Spleen (tissue), 11 donors: ENCODE measurements around the gene FOXL2NB. TPM values are rescaled to one million over a fixed set of nuclear protein-coding genes. Genes with fewer than 3 reads are reported as not detected.
"Not testable (repeated sequence)": the region's sequence is repeated elsewhere in the genome, so short reads cannot be mapped to it uniquely, and the experiment has no call there.

ENCODE experiments used
- DNase-seq: peaks from one replicate; pipeline ENCODE4 v3.0.0-alpha.2; 2020
- H3K27ac ChIP-seq, 8 donors: fragments of 200-600 bp; sonication (generic) in 7 of 8; 1 replicate in 4 of 8; 2 replicates in 4 of 8; pipeline versions ENCODE4 v1.5.0 to v1.8.0; 2016 to 2021; ENCODE audit warnings: inconsistent platforms in 4 of 8, mild to moderate bottlenecking in 4 of 8, moderate library complexity in 1 of 8
- H3K27me3 ChIP-seq, 7 donors: fragments of 200-600 bp; sonication (generic) in 6 of 7; replicated peaks in 1 of 7; 1 replicate in 4 of 7; 2 replicates in 3 of 7; pipeline versions ENCODE4 v1.5.0 to v1.8.0; 2016 to 2021; ENCODE audit warnings: inconsistent platforms in 3 of 7, mild to moderate bottlenecking in 1 of 7
- H3K36me3 ChIP-seq, 6 donors: fragments of 200-600 bp; sonication (generic) in 5 of 6; 1 replicate in 4 of 6; 2 replicates in 2 of 6; pipeline versions ENCODE4 v1.5.0 to v1.8.0; 2016 to 2021; ENCODE audit warnings: inconsistent platforms in 2 of 6
- H3K4me1 ChIP-seq, 6 donors: fragments of 200-600 bp; sonication (generic) in 5 of 6; 1 replicate in 3 of 6; 2 replicates in 3 of 6; pipeline versions ENCODE4 v1.5.0 to v1.8.0; 2016 to 2021; ENCODE audit warnings: inconsistent platforms in 3 of 6
- H3K4me3 ChIP-seq, 8 donors: fragments of 200-600 bp; sonication (generic) in 7 of 8; 1 replicate in 4 of 8; 2 replicates in 4 of 8; pipeline versions ENCODE4 v1.5.0 to v1.8.0; 2016 to 2021; ENCODE audit warnings: inconsistent platforms in 4 of 8, mild to moderate bottlenecking in 4 of 8, moderate library complexity in 2 of 8
- H3K9me3 ChIP-seq, 8 donors: fragments of 200-600 bp; sonication (generic) in 7 of 8; 1 replicate in 4 of 8; 2 replicates in 4 of 8; pipeline versions ENCODE4 v1.5.0 to v1.8.0; 2016 to 2021; ENCODE audit warnings: inconsistent platforms in 4 of 8
- POLR2A ChIP-seq, 3 donors: fragments of 450-650 bp; IDR thresholded peaks; one replicate each; pipeline ENCODE4 v1.5.1; 2017; ENCODE audit warnings: antibody characterized with exemption in 3 of 3, mild to moderate bottlenecking in 1 of 3
- POLR2AphosphoS5 ChIP-seq, 3 donors: sonication (generic); formaldehyde crosslinking; IDR thresholded peaks; one replicate each; pipeline ENCODE4 v1.5.1; 2017; ENCODE audit warnings: antibody characterized with exemption in 3 of 3
- WGBS, 5 donors: extraction: QIAGEN DNeasy Blood & Tissue Kit in 3 of 5; methylation state at CpG; one replicate each; pipeline versions ENCODE4 v1.1.5 to v1.1.7; 2013 to 2018; 5-methylcytosine and 5-hydroxymethylcytosine counted together
- intact Hi-C: fragments of 100-400 bp; cut with DNase I; formaldehyde crosslinking; loops from one replicate; pipeline ENCODE4 v1.15.0; 2023; ENCODE audit warnings: low total_unique reads
- polyA plus RNA-seq, 3 donors: library from polyadenylated mRNA; stranded (reverse); fragments of 200-250 nt; gene quantifications; one replicate each; pipeline ENCODE4 v1.2.1, GENCODE V29; 2013
- total RNA-seq, 7 donors: library from RNA; depleted of rRNA in 3 of 7; stranded (reverse); fragments of >200 nt in 3 of 7; fragmentation: NEBNext Ultra II Directional in 4 of 7; extraction: Animal tissue kit (Norgen Biotek cat#: 25700) in 4 of 7; gene quantifications; one replicate each; pipeline versions ENCODE4 v1.1.0 to v1.2.1, GENCODE V29; 2016 to 2021
- TF ChIP-seq, protein P1 (sequence below), 11 experiments: fragments of 200-600 bp in 7 of 11; fragments of 450-650 bp in 4 of 11; sonication (generic) in 4 of 11; IDR thresholded peaks in 8 of 11; conservative IDR thresholded peaks in 3 of 11; 1 replicate in 7 of 11; 2 replicates in 4 of 11; pipeline versions ENCODE4 v1.4.0 to v1.8.0; 2016 to 2021; ENCODE audit warnings: antibody characterized with exemption in 11 of 11, inconsistent platforms in 4 of 11, mild to moderate bottlenecking in 1 of 11
- donor health status: healthy with polysubstance abuse.
- donor health status: DM: no; HTN: no; CAD: no; lungs with moderate emphysema.
- donor health status: DM: no; HTN: no; CAD: no.
- donor health status: Bipolar disorder and iron deficiency.
- donor health status: healthy.
- donor health status: DM: no; HTN: no; CAD: no.
- donor health status: DM: yes; HTN: yes; CAD: no.

FOXL2NB gene
- total and polyA plus RNA-seq, 10 donors = 0.04 TPM; not detected in 9

DNA sequence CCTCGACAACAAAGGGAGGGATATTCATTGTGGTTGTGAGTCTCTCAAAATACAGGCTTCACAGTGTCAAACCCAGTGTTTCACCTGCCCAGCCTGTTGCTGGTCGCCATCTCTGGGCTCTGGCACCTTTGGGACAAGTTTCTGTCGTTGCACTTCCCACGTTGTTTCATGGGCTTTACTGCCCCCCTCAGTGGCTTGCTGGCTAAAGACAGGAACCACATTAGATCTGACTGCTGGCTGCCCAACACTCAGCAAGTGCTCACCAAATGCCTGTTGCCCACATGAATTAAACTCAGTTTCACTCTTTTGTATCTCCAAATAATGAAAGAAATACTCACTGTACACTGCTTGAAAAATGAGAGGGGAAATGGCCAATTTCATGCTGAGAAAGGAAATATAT lies 27.7 kb upstream of the FOXL2NB start:
- Histone ChIP-seq H3K4me1 (peaks cover 0 to 30% (median 21%) of the 10 kb centered on the region in 6 donors), H3K9me3 (no peaks in the 10 kb centered on the region), H3K27me3 (peaks cover 0 to 29% (median under 1%) of the 10 kb centered on the region in 7 donors), H3K27ac (no peak overlapping the region), H3K4me3 (no peak overlapping the region), H3K36me3 (no peaks in the 10 kb centered on the region)
- TF ChIP-seq POLR2A (IDR thresholded peaks at IDR 0.05) (no peak), POLR2AphosphoS5 (IDR thresholded peaks at IDR 0.05) (no peak)
- TF ChIP-seq, protein P1, sequence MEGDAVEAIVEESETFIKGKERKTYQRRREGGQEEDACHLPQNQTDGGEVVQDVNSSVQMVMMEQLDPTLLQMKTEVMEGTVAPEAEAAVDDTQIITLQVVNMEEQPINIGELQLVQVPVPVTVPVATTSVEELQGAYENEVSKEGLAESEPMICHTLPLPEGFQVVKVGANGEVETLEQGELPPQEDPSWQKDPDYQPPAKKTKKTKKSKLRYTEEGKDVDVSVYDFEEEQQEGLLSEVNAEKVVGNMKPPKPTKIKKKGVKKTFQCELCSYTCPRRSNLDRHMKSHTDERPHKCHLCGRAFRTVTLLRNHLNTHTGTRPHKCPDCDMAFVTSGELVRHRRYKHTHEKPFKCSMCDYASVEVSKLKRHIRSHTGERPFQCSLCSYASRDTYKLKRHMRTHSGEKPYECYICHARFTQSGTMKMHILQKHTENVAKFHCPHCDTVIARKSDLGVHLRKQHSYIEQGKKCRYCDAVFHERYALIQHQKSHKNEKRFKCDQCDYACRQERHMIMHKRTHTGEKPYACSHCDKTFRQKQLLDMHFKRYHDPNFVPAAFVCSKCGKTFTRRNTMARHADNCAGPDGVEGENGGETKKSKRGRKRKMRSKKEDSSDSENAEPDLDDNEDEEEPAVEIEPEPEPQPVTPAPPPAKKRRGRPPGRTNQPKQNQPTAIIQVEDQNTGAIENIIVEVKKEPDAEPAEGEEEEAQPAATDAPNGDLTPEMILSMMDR (IDR thresholded peaks at IDR 0.05 in 8 of 11, conservative IDR thresholded peaks at IDR 0.05 in 3 of 11) = no peak
- 61 to 81% (median 66%) methylated on average over 4 of the region's 4 CpGs for WGBS, 5 donors
- DNase-seq = no peak
- intact Hi-C loops = loop anchor here (5.0 kb wide), 1 partner anchor 217 kb away; no protein-coding TSS in a partner anchor

DNA sequence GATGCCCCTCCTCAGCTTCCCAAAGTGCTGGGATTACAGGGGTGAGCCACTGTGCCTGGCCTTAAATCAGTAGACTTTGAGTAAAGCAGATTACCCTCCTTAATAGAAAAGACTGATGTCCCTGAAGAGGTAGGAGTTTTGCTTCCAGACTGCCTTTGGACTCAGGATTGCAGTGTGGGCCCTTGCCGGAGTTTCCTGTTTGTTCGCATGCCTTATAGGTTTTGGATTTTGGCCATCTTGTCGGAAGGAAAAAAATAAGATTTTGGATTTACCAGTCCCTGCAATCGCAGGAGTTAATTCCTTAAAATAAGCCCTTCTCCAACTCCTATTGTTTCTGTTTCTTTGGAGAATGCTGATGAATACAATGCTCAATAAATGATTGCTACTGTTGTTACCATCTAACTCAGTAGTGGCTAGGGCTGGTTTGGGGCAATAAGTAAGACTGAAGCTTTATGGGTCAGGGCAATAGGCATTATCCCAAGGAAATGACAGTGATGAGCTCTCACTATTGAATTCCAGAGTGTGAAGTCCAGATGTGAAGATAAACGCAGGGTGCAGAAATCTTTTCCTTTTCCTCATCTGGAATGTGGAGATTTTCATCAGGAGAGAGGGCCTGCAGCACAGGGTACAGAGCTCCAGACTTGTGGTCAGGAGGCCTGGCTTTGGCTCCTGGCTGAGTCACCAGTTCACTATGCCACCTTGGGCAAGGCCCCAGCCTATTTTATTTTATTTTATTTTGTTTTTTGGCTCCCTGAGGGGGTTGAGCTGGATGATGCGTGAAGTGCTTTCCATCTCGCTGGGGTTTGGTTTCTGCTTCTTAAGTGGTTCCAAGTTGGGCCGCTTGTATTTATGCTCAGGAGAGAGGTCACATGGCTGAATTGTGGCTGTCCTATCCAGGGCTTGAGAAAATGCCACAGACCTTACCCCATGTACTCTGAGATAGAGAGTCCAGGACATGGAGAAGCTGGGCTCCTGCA lies 25.4 kb upstream of the FOXL2NB start:
- H3K4me1 ChIP-seq = peaks cover 0 to 9% (median 6%) of the 10 kb centered on the region in 6 donors
- no peaks in the 10 kb centered on the region for H3K9me3 ChIP-seq
- peaks cover 0 to 34% (median 3%) of the 10 kb centered on the region in 7 donors for H3K27me3 ChIP-seq
- no peak for DNase-seq
- no peak overlapping the region for H3K27ac ChIP-seq
- TF ChIP-seq, protein P1 (IDR thresholded peaks at IDR 0.05 in 8 of 11, conservative IDR thresholded peaks at IDR 0.05 in 3 of 11) = no peak
- TF ChIP-seq POLR2A (IDR thresholded peaks at IDR 0.05) (no peak), POLR2AphosphoS5 (IDR thresholded peaks at IDR 0.05) (no peak)
- intact Hi-C loops = loop anchor here (5.0 to 10.0 kb wide), 2 partner anchors 403 to 504 kb away; no protein-coding TSS in a partner anchor
- 80 to 92% (median 89%) methylated on average over 8 of the region's 8 CpGs for WGBS, 5 donors
- H3K4me3 ChIP-seq = no peak overlapping the region
- no peaks in the 10 kb centered on the region for H3K36me3 ChIP-seq

DNA sequence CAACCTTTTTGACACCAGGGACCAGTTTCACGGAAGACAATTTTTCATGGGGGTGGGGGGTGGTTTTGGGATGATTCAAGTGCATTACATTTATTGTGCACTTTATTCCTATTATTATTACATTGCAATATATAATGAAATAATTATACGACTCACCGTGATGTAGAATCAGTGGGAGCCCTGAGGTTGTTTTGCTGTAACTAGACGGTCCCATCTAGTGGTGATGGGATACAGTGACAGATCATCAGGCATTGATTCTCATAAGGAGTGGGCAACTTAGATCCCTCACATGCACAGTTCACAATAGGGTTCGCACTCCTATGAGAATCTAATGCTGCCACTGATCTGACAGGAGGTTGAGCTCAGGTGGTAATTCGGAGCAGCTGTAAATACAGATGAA lies 24.6 kb upstream of the FOXL2NB start:
- H3K36me3 ChIP-seq, H3K9me3 ChIP-seq, DNase-seq, H3K4me3 ChIP-seq, H3K27ac ChIP-seq, H3K4me1 ChIP-seq: not testable (repeated sequence)
- intact Hi-C loops = loop anchor here (5.0 to 10.0 kb wide), 2 partner anchors 402 to 505 kb away; no protein-coding TSS in a partner anchor
- WGBS, 5 donors = 89 to 96% (median 94%) methylated on average over 6 of the region's 6 CpGs
- H3K27me3 ChIP-seq = peaks cover 0 to 34% (median 3%) of the 10 kb centered on the region in 7 donors

DNA sequence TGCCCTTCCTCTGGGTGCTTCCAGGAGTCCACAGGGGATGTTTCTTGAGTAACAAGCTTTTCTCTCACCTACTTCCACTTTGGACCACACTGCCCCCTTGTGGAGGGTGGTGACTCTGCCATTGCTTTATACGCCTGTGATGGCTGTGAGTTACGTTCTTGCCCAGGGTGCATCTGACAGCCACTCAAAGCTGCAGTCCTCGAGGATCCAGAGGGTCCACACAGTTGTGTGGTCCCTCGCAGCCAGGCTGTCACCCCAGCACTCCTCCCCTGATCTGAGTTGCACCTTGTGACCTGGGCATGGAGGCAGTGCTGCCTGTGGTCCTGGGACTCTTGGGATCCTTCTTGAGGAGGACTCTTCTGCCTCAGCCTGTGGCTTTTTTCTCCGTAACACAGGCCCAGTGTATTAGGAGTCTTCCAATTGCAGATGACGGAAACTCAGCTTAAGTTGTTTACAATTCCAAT lies 23.5 kb upstream of the FOXL2NB start:
- H3K4me1 ChIP-seq = peaks cover 0 to 6% (median 4%) of the 10 kb centered on the region in 6 donors
- H3K9me3 ChIP-seq = no peaks in the 10 kb centered on the region
- 26 to 31% (median 28%) methylated on average over 6 of the region's 6 CpGs for WGBS, 5 donors
- TF ChIP-seq POLR2A (IDR thresholded peaks at IDR 0.05) (no peak), POLR2AphosphoS5 (IDR thresholded peaks at IDR 0.05) (no peak)
- TF ChIP-seq, protein P1 (IDR thresholded peaks at IDR 0.05 in 8 of 11, conservative IDR thresholded peaks at IDR 0.05 in 3 of 11) = peak; percentile 81 to 92 (median 89)
- peaks cover 0 to 33% (median 3%) of the 10 kb centered on the region in 7 donors for H3K27me3 ChIP-seq
- intact Hi-C loops = loop anchor here (5.0 to 10.0 kb wide), 2 partner anchors 401 to 506 kb away; no protein-coding TSS in a partner anchor
- no peak overlapping the region for H3K27ac ChIP-seq
- H3K4me3 ChIP-seq = no peak overlapping the region
- no peaks in the 10 kb centered on the region for H3K36me3 ChIP-seq
- DNase-seq = peak; percentile 91
